HEK293 (cell line): Measurements from ENCODE around the gene LSM3.

Source experiments
- CTCF ChIA-PET: fragments of 350-600 bp; formaldehyde crosslinking; extraction: SDS; loops from one replicate; lab custom pipeline; 2021; ENCODE audit warnings: antibody characterized with exemption; lab: Yijun Ruan, JAX
- POLR2A ChIA-PET: fragments of 300-600 bp; formaldehyde crosslinking; extraction: SDS; loops from one replicate; lab custom pipeline; 2020; ENCODE audit warnings: antibody characterized with exemption, inconsistent platforms; lab: Yijun Ruan, JAX
- H3K27ac ChIP-seq: fragments of 200-500 bp; sonication (Bioruptor generic); 2 replicates; pipeline ENCODE4 v1.5.1; 2014; ENCODE audit warnings: low read depth, low read length, control low read depth, inconsistent platforms; ENCODE audit errors: extremely low read depth
- H3K36me3 ChIP-seq, 2 experiments: fragments of 200-500 bp in 1 of 2; sonication (Bioruptor generic) in 1 of 2; 1 replicate in 1 of 2; 2 replicates in 1 of 2; pipeline ENCODE4 v1.5.1; 2014 to 2017; ENCODE audit warnings: inconsistent platforms in 2 of 2, low read length in 2 of 2; ENCODE audit not compliant: control insufficient read depth in 2 of 2, insufficient read depth in 1 of 2
- H3K4me1 ChIP-seq: fragments of 200-500 bp; sonication (Bioruptor generic); 2 replicates; pipeline ENCODE4 v1.5.1; 2014; ENCODE audit warnings: mild to moderate bottlenecking, low read length, inconsistent platforms; ENCODE audit not compliant: control insufficient read depth, insufficient read depth
- H3K4me3 ChIP-seq: 2 replicates; pipeline ENCODE4 v1.5.1; 2011; ENCODE audit warnings: low read depth, mild to moderate bottlenecking, control low read depth, low read length, moderate library complexity
- H3K9me3 ChIP-seq: fragments of 200-500 bp; sonication (Bioruptor generic); 2 replicates; pipeline ENCODE4 v1.5.1; 2014; ENCODE audit warnings: low read depth, low read length, inconsistent platforms; ENCODE audit not compliant: control insufficient read depth, insufficient read depth
- GLI2 ChIP-seq: fragments of 450-650 bp; formaldehyde crosslinking; IDR thresholded peaks from 2 replicates; pipeline ENCODE4; 2017; ENCODE audit warnings: missing biosample characterization, missing genetic modification characterization, low read depth, borderline replicate concordance
- HOXD13 ChIP-seq: sonication (generic); formaldehyde crosslinking; IDR thresholded peaks from 2 replicates; pipeline ENCODE4 v1.8.0; 2022; ENCODE audit warnings: missing genetic modification reagents, borderline replicate concordance
- PRDM10 ChIP-seq: fragments of 450-650 bp; formaldehyde crosslinking; IDR thresholded peaks from 2 replicates; pipeline ENCODE4 v1.5.1; 2016; ENCODE audit warnings: missing biosample characterization, missing genetic modification characterization
- SCRT1 ChIP-seq: fragments of 450-650 bp; formaldehyde crosslinking; IDR thresholded peaks from 2 replicates; pipeline ENCODE4 v1.5.1; 2016; ENCODE audit warnings: missing biosample characterization, missing genetic modification characterization, borderline replicate concordance
- SP7 ChIP-seq: fragments of 450-650 bp; formaldehyde crosslinking; IDR thresholded peaks from 2 replicates; pipeline ENCODE4 v1.5.1; 2016; ENCODE audit warnings: missing biosample characterization, missing genetic modification characterization
- ZBTB1 ChIP-seq: fragments of 450-650 bp; formaldehyde crosslinking; IDR thresholded peaks from 2 replicates; pipeline ENCODE4 v1.5.1; 2016; ENCODE audit warnings: missing biosample characterization, missing genetic modification characterization
- ZNF112 ChIP-seq: fragments of 450-650 bp; formaldehyde crosslinking; IDR thresholded peaks from 2 replicates; pipeline ENCODE4 v1.5.0; 2017; ENCODE audit warnings: missing biosample characterization, missing genetic modification characterization
- ZNF121 ChIP-seq: fragments of 450-650 bp; formaldehyde crosslinking; IDR thresholded peaks from 2 replicates; pipeline ENCODE4 v1.5.1; 2016; ENCODE audit warnings: missing biosample characterization, missing genetic modification characterization
- ZNF155 ChIP-seq: fragments of 450-650 bp; formaldehyde crosslinking; IDR thresholded peaks from 2 replicates; pipeline ENCODE4 v1.5.1; 2016; ENCODE audit warnings: missing biosample characterization, missing genetic modification characterization
- ZNF169 ChIP-seq: fragments of 450-650 bp; formaldehyde crosslinking; IDR thresholded peaks from 2 replicates; pipeline ENCODE4 v1.5.1; 2016; ENCODE audit warnings: missing biosample characterization, missing genetic modification characterization
- ZNF214 ChIP-seq: fragments of 450-650 bp; formaldehyde crosslinking; IDR thresholded peaks from 2 replicates; pipeline ENCODE4 v1.5.1; 2017; ENCODE audit warnings: missing biosample characterization, mild to moderate bottlenecking, missing genetic modification characterization, borderline replicate concordance
- ZNF324 ChIP-seq: fragments of 450-650 bp; formaldehyde crosslinking; IDR thresholded peaks from 2 replicates; pipeline ENCODE4 v1.5.1; 2016; ENCODE audit warnings: missing biosample characterization, missing genetic modification characterization
- ZNF423 ChIP-seq: fragments of 450-650 bp; formaldehyde crosslinking; IDR thresholded peaks from 2 replicates; pipeline ENCODE4 v1.5.1; 2016; ENCODE audit warnings: missing biosample characterization, missing genetic modification characterization
- ZNF501 ChIP-seq: fragments of 450-650 bp; formaldehyde crosslinking; IDR thresholded peaks from 2 replicates; pipeline ENCODE4 v1.5.1; 2016; ENCODE audit warnings: missing biosample characterization, missing genetic modification characterization
- ZNF510 ChIP-seq: fragments of 450-650 bp; formaldehyde crosslinking; IDR thresholded peaks from 2 replicates; pipeline ENCODE4 v1.5.1; 2018; ENCODE audit warnings: mild to moderate bottlenecking, missing genetic modification characterization, missing biosample characterization; ENCODE audit not compliant: insufficient replicate concordance
- ZNF664 ChIP-seq: fragments of 450-650 bp; formaldehyde crosslinking; IDR thresholded peaks from 2 replicates; pipeline ENCODE4 v1.5.1; 2016; ENCODE audit warnings: missing biosample characterization, missing genetic modification characterization
- ZNF677 ChIP-seq: fragments of 450-650 bp; IDR thresholded peaks from 2 replicates; pipeline ENCODE4 v1.5.0; 2018; ENCODE audit warnings: missing biosample characterization, mild to moderate bottlenecking, missing genetic modification characterization, moderate library complexity
- ZNF707 ChIP-seq: fragments of 450-650 bp; formaldehyde crosslinking; IDR thresholded peaks from 2 replicates; pipeline ENCODE4 v1.5.1; 2016; ENCODE audit warnings: missing biosample characterization, missing genetic modification characterization
- ZNF747 ChIP-seq: fragments of 450-650 bp; formaldehyde crosslinking; IDR thresholded peaks from 2 replicates; pipeline ENCODE4 v1.5.1; 2016; ENCODE audit warnings: missing biosample characterization, missing genetic modification characterization
- ZNF791 ChIP-seq: fragments of 450-650 bp; formaldehyde crosslinking; IDR thresholded peaks from 2 replicates; pipeline ENCODE4 v1.5.1; 2016; ENCODE audit warnings: missing biosample characterization, missing genetic modification characterization
- TF ChIP-seq, protein P1 (sequence below): fragments of 450-650 bp; formaldehyde crosslinking; IDR thresholded peaks from 2 replicates; pipeline ENCODE4 v1.5.1; 2017; ENCODE audit warnings: missing biosample characterization, missing genetic modification characterization

Gene LSM3

DNA sequence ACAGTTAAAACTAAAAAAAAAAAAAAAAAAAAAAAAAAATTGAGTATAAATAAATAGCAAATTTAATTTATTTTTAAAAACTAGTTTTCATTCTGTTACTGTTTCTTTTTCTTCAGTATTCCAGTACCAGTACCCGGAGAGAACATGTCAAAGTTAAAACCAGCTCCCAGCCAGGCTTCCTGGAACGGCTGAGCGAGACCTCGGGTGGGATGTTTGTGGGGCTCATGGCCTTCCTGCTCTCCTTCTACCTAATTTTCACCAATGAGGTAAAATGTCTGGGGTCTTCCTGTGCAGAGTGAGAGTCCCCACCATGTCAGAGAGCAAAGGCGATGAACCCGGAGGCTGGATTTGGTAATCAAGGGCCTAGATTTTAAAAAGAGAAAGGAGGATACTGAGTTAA, 49.3 kb upstream of the LSM3 start:
- TF ChIP-seq ZNF155 (tag by site-specific recombination) (no peak), ZNF747 (tag by site-specific recombination) (no peak), SCRT1 (tag by site-specific recombination) (no peak), GLI2 (no peak), ZNF112 (no peak), ZNF677 (tag by site-specific recombination) (no peak), ZNF423 (tag by site-specific recombination) (no peak), SP7 (no peak), ZNF791 (no peak)
- POLR2A ChIA-PET: interaction anchor here (0.7 kb wide), 1 partner anchor 56 kb away, joined by 9 read pairs; no protein-coding TSS in a partner anchor
- Histone ChIP-seq H3K4me3 (no peak overlapping the region), H3K9me3 (no peaks in the 10 kb centered on the region), H3K36me3 (peaks cover 26 to 78% of the 10 kb centered on the region in 2 experiments), H3K4me1 (peaks cover 4% of the 10 kb centered on the region; the same call in 1 of the 2 replicates), H3K27ac (no peak overlapping the region)
- CTCF ChIA-PET: no interaction called here

DNA sequence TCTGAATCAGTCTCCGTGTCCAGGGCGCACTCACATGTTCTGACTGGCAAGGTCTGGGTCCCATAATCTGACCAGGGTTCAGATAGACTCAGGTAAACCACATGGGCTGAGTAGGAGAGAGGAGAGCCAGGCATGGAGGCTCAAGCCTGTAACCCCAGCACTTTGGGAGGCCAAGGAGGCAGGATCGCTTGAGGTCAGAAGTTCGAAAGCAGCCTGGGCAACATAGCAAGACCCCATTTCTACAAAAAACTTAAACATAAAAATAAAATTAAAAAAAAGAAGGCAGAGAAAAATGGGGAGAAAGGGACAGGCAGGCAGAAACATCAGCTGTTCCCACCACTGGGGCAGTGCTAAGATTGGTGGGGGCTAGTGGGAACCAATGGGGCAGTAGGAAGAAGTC, 48.4 kb upstream of the LSM3 start:
- TF ChIP-seq ZNF664 (tag by site-specific recombination): no peak
- TF ChIP-seq ZNF121 (tag by site-specific recombination): peak; percentile 85
- TF ChIP-seq PRDM10: no peak
- POLR2A ChIA-PET: no interaction called here
- H3K36me3 ChIP-seq: peaks cover 26 to 87% of the 10 kb centered on the region in 2 experiments
- H3K9me3 ChIP-seq: no peaks in the 10 kb centered on the region
- CTCF ChIA-PET: no interaction called here
- H3K4me1 ChIP-seq: peaks cover 4% of the 10 kb centered on the region; the same call in 1 of the 2 replicates
- no peak overlapping the region for H3K4me3 ChIP-seq
- no peak overlapping the region for H3K27ac ChIP-seq

- TF ChIP-seq ZNF324 (tag by site-specific recombination) (no peak), ZBTB1 (tag by site-specific recombination) (no peak), ZNF169 (tag by site-specific recombination) (no peak), ZNF707 (no peak), ZNF214 (tag by site-specific recombination) (no peak), HOXD13 (CRISPR knock-in tag) (no peak), ZNF510 (tag by site-specific recombination) (no peak), GLI2 (no peak), ZNF501 (no peak)
- TF ChIP-seq, protein P1, sequence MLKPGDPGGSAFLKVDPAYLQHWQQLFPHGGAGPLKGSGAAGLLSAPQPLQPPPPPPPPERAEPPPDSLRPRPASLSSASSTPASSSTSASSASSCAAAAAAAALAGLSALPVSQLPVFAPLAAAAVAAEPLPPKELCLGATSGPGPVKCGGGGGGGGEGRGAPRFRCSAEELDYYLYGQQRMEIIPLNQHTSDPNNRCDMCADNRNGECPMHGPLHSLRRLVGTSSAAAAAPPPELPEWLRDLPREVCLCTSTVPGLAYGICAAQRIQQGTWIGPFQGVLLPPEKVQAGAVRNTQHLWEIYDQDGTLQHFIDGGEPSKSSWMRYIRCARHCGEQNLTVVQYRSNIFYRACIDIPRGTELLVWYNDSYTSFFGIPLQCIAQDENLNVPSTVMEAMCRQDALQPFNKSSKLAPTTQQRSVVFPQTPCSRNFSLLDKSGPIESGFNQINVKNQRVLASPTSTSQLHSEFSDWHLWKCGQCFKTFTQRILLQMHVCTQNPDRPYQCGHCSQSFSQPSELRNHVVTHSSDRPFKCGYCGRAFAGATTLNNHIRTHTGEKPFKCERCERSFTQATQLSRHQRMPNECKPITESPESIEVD (tag by site-specific recombination): no peak
- TF ChIP-seq, all 188 proteins: peak for 0
- ChIA-PET POLR2A (interaction anchor here (1.8 kb wide), 1 partner anchor 13 kb away, joined by 4 read pairs; no protein-coding TSS in a partner anchor), CTCF (no interaction called here)
- no peak overlapping the region for H3K27ac ChIP-seq
- peaks cover 4% of the 10 kb centered on the region; the same call in 1 of the 2 replicates for H3K4me1 ChIP-seq
- peaks cover 26 to 92% of the 10 kb centered on the region in 2 experiments for H3K36me3 ChIP-seq
- H3K9me3 ChIP-seq: no peaks in the 10 kb centered on the region
- no peak overlapping the region for H3K4me3 ChIP-seq
These were observed 47.9 kb upstream of the LSM3 start for GRCh38 chr3:14130707-14131106.
